ENCODE data around the gene TANC1.

The TANC1 gene

GRCh38 chr2:159215116-159215515 is 246.7 kb downstream of the TANC1 start:
- DNase-seq (ENCODE audit: low read depth): no peak
- TF ChIP-seq CTCF (IDR thresholded peaks at IDR 0.05; ENCODE audit: low read length, missing control alignments): no peak
- no peak overlapping the region for H3K4me3 ChIP-seq (replicated peaks; ENCODE audit: low read depth, low read length)

- no peak for TF ChIP-seq CTCF (IDR thresholded peaks at IDR 0.05; ENCODE audit: low read length, missing control alignments)
- DNase-seq (ENCODE audit: low read depth): no peak
- no peak overlapping the region for H3K4me3 ChIP-seq (replicated peaks; ENCODE audit: low read depth, low read length)
Measured at GRCh38 chr2:159217676-159218075, 249.2 kb downstream of the TANC1 start.

GRCh38 chr2:159218389-159218788 is 249.9 kb downstream of the TANC1 start:
- TF ChIP-seq CTCF (IDR thresholded peaks at IDR 0.05; ENCODE audit: low read length, missing control alignments): no peak
- no peak overlapping the region for H3K4me3 ChIP-seq (replicated peaks; ENCODE audit: low read depth, low read length)
- DNase-seq (ENCODE audit: low read depth): no peak

GRCh38 chr2:159219394-159219998 is 251.1 kb downstream of the TANC1 start:
- TF ChIP-seq CTCF (IDR thresholded peaks at IDR 0.05; ENCODE audit: low read length, missing control alignments): no peak
- H3K4me3 ChIP-seq (replicated peaks; ENCODE audit: low read depth, low read length): no peak overlapping the region
- no peak for DNase-seq (ENCODE audit: low read depth)

- TF ChIP-seq CTCF (IDR thresholded peaks at IDR 0.05; ENCODE audit: low read length, missing control alignments): no peak
- no peak for DNase-seq (ENCODE audit: low read depth)
- H3K4me3 ChIP-seq (replicated peaks; ENCODE audit: low read depth, low read length): no peak overlapping the region
Measured at GRCh38 chr2:159224061-159224813, 255.8 kb downstream of the TANC1 start.

- H3K4me3 ChIP-seq (replicated peaks; ENCODE audit: low read depth, low read length): no peak overlapping the region
- TF ChIP-seq CTCF (IDR thresholded peaks at IDR 0.05; ENCODE audit: low read length, missing control alignments): no peak
- DNase-seq (ENCODE audit: low read depth): no peak
Measured at GRCh38 chr2:159225025-159226016, 256.9 kb downstream of the TANC1 start.
